ENCODE results near the gene ACTL9.
"Not testable (repeated sequence)": the region's sequence is repeated elsewhere in the genome, so short reads cannot be mapped to it uniquely, and the experiment has no call there.

- TF ChIP-seq MAX (IDR thresholded peaks at IDR 0.05); KDM1A (IDR thresholded peaks at IDR 0.05; ENCODE audit: low read depth); CTCF (IDR thresholded peaks at IDR 0.05); POLR2A (IDR thresholded peaks at IDR 0.05; ENCODE audit: low read length); JUNB (IDR thresholded peaks at IDR 0.05); HDAC2 (IDR thresholded peaks at IDR 0.05); CEBPB (IDR thresholded peaks at IDR 0.05); REST (IDR thresholded peaks at IDR 0.05); USF2 (IDR thresholded peaks at IDR 0.05); SMC3 (IDR thresholded peaks at IDR 0.05); CBX8 (IDR thresholded peaks at IDR 0.05); HMGXB4 (CRISPR knock-in tag; IDR thresholded peaks at IDR 0.05; ENCODE audit: borderline replicate concordance); SREBF2 (IDR thresholded peaks at IDR 0.05); CBX2 (IDR thresholded peaks at IDR 0.05; ENCODE audit: borderline replicate concordance, low read depth): not testable (repeated sequence)
Measured at GRCh38 chr19:8705304-8705703, 6.7 kb upstream of the ACTL9 start.
